WI38 (cell line): ENCODE measurements around the gene ACER1.

ENCODE experiments used
- H3K4me3 ChIP-seq: 2 replicates; pipeline ENCODE4 v1.5.1; 2011; ENCODE audit warnings: low read depth, mild to moderate bottlenecking, control low read depth, low read length
- TF ChIP-seq, protein P1 (sequence below): IDR thresholded peaks from 2 replicates; pipeline ENCODE4 v1.5.1; 2012; ENCODE audit warnings: low read depth, mild to moderate bottlenecking, control low read depth, low read length

ACER1 gene, protein sequence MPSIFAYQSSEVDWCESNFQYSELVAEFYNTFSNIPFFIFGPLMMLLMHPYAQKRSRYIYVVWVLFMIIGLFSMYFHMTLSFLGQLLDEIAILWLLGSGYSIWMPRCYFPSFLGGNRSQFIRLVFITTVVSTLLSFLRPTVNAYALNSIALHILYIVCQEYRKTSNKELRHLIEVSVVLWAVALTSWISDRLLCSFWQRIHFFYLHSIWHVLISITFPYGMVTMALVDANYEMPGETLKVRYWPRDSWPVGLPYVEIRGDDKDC

DNA sequence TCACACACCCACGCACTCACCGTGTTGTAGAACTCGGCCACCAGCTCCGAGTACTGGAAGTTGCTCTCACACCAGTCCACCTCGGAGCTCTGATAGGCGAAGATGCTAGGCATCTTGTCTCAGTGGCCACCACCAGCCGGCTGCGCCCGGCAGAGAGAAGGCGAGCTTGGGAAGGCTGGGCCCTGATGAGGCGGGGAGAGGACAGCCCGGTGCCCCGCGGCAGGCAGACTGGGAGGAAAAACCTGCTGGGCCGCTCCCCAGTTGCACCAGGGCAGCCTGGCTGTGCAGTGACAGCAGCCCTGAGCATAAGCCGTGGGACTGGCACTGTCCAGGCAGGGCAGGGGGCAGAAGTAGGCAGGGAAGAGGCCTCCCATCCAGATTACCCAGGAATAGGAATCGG is at the start of gene ACER1:
Gene ACER1, minus strand, starts transcription at position 174 of the 400 bp plus-strand sequence. Its CDS starts 61 bp downstream, at position 113.
- H3K4me3 ChIP-seq = no peak within 1 kb of the TSS
- TF ChIP-seq, protein P1, sequence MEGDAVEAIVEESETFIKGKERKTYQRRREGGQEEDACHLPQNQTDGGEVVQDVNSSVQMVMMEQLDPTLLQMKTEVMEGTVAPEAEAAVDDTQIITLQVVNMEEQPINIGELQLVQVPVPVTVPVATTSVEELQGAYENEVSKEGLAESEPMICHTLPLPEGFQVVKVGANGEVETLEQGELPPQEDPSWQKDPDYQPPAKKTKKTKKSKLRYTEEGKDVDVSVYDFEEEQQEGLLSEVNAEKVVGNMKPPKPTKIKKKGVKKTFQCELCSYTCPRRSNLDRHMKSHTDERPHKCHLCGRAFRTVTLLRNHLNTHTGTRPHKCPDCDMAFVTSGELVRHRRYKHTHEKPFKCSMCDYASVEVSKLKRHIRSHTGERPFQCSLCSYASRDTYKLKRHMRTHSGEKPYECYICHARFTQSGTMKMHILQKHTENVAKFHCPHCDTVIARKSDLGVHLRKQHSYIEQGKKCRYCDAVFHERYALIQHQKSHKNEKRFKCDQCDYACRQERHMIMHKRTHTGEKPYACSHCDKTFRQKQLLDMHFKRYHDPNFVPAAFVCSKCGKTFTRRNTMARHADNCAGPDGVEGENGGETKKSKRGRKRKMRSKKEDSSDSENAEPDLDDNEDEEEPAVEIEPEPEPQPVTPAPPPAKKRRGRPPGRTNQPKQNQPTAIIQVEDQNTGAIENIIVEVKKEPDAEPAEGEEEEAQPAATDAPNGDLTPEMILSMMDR = no peak

DNA sequence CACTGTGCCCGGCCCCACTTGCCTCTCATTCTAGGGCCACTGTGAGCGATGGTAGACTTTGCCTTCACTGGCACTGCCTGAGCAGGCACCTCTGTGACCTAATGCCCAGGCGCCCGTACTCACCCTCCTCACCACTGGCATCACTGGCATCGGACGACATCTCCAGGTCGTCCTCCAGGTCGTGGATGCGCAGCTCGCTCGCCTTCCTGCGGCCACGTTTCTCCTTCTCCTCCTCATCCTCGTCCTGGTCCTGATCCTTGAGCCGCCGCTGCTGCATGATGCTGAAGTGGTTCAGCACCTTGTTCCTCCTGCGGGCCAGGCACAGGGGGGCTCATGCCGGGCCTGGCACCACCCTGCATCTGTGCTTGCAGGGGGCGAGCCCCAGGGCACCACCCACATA is 49.8 kb upstream of the ACER1 start:
- TF ChIP-seq, protein P1 = no peak

DNA sequence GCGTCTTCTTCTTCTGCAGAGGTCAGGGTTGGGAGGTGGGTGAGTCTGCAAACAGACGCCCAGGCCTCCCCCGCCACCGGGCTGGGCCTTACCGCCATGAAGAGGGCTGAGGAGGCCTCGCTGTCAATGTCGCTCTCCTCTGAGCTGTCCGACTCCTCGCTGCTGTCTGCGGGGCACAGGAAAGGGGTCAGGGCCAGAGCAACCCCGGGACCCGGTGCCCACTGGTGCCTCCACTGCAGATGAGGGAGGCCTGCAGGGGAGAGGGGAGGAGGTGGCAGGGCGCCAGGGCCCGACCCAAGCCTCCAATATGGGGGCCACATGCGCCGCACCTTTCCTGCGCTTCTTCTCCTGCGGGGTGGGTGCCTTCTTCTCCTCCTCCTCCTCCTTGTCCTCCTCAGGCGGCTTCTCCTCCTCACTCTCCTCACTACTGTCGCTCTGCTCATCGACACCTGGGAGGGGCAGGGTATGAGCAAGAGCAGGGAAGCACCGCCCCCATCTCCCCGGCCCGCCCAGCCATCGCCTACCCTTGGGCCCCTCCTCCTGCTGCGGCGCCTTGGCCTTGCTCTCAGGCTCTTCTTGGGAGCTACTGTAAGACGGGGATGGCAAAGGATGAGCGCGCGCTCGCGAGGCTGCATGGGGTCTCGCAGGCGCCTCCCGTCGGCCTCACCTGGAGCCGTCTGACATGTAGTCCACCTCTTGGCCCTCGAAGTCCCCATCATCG is 47.8 kb upstream of the ACER1 start:
- TF ChIP-seq, protein P1 = no peak
- H3K4me3 ChIP-seq = no peak overlapping the region

More for the DNA sequence above, 49.8 kb upstream of the ACER1 start:
- no peak overlapping the region for H3K4me3 ChIP-seq

DNA sequence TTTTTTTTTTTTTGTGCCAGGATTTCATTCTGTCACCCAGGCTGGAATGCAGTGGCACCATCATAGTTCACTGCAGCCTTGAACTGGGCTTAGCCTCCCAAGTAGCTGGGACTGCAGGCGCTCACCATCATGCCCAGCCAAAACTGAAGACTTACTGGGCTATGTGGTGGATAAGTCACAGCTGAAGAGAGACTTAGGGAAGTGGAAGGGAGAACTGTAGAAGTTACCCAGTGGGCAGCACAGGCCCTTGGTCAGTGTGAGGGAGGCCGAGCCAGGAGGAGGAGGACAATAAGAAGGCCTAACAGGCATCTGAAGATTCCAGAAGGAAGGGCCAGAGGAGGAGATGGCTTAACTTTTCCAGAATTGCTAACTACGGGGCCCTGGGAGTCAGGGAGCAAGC is 46.3 kb upstream of the ACER1 start:
- no peak overlapping the region for H3K4me3 ChIP-seq
- TF ChIP-seq, protein P1 = no peak

DNA sequence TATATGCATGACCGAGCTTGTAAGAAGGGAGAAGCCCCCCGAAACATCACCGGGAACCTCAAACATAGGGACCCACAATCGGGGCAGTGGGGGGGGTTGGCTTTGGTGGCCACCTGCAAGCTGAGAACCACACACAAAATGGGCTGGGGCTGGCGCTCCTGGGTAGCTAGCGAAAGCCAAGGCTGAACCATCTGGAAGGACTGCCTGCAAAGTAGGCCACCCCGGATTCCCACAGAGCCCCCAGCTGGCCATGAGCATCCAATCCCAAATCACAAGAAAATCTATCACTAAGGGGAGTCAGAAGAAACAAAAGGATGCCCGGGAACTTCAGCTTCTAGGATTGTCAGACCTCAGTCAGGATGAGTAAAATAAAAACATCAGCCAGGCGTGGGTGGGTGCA is 45.1 kb upstream of the ACER1 start:
- TF ChIP-seq, protein P1 = no peak
- H3K4me3 ChIP-seq = no peak overlapping the region

DNA sequence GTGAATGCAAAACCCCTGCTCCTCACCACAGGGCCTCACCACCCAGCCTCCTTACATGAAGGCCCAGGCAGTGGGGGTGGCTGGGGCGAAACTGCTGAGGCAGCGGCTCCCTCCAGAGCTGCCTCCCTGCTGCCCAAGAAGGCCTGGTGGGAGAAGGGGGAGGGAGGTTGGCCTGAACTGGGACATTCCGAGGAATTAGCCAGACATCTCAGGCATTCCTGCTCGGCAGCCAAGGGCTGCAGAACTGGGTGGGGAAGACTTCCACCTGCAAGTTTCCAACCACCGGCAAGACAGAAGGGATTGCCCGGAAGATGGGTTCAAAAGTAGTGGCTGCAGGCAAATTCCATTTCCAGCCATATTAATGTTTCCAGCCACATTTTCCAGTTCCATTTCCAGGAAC is 44.6 kb upstream of the ACER1 start:
- TF ChIP-seq, protein P1 = no peak
- no peak overlapping the region for H3K4me3 ChIP-seq

DNA sequence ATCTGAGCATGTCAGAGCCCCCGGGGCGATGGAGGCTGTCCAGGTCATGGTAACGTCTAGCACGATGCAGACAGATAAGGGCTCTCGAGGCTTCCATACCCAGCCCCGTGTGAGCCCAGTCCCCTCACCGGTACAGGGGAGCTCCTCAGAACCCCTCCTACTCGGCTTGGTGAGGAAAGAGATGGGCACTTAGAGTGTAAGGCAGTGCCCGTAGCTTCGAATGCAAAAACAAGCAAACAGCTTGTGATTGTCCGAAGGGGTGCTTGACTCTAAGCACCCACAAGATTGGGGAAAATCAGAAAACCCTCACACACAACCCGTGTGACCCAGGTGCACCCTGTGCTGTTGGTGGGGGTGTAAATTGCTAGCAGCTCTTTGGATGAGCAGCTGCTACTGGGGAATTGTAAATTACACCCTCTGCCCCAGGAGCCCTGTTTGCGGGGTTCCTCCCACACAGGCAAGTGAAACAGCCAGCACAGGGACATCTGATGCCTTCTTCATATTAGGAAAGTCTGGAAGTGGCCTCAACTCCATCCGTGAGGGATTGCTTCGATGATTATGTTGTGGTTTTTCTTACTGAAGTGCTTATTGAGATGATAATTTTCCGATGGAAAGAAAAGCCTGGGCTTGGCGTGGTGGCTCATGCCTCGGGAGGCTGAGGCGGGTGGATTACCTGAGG is 43.2 kb upstream of the ACER1 start:
- no peak overlapping the region for H3K4me3 ChIP-seq
- TF ChIP-seq, protein P1 = no peak
